GM20000 (cell line): ENCODE measurements around the gene EMC10.

Experiments used
- DNase-seq: peaks from one replicate; pipeline ENCODE4 v3.0.0; 2012; ENCODE audit warnings: low spot score
- TF ChIP-seq, protein P1 (sequence below): IDR thresholded peaks from 2 replicates; pipeline ENCODE4 v1.5.1; 2012; ENCODE audit warnings: mild to moderate bottlenecking, control low read depth; ENCODE audit errors: extremely low read depth, missing control alignments

The EMC10 gene

DNA sequence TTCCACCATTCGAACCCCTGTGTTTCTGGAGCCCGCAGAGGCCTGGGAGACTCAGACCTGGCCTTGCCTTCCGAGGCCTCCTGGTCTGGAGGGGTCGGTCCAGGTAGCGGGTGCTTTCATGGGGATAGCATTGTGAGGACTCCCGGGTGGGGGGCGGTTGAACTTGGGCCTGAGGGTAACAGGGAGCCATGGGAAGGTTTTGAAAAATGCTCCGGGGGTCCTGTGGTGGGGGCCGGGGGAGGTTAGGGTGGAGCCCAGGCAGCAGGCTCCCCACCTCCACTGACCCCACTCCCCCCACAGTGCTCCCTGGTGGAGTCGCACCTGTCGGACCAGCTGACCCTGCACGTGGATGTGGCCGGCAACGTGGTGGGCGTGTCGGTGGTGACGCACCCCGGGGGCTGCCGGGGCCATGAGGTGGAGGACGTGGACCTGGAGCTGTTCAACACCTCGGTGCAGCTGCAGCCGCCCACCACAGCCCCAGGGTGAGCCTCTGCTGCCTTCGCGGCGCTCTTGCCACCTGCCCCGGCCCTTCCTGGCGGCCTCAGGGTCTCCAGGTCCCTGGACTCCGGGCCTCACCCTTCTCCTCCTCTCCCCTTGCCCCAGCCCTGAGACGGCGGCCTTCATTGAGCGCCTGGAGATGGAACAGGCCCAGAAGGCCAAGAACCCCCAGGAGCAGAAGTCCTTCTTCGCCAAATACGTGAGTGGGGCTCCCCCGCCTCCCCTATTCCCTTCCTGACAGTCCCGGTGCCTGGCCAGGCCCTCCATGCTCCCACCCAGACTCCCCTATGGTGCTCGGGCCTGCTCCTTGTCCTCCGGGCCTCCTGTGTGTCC is 4.2 kb downstream of the EMC10 start:
- DNase-seq, result no peak
- TF ChIP-seq, protein P1, sequence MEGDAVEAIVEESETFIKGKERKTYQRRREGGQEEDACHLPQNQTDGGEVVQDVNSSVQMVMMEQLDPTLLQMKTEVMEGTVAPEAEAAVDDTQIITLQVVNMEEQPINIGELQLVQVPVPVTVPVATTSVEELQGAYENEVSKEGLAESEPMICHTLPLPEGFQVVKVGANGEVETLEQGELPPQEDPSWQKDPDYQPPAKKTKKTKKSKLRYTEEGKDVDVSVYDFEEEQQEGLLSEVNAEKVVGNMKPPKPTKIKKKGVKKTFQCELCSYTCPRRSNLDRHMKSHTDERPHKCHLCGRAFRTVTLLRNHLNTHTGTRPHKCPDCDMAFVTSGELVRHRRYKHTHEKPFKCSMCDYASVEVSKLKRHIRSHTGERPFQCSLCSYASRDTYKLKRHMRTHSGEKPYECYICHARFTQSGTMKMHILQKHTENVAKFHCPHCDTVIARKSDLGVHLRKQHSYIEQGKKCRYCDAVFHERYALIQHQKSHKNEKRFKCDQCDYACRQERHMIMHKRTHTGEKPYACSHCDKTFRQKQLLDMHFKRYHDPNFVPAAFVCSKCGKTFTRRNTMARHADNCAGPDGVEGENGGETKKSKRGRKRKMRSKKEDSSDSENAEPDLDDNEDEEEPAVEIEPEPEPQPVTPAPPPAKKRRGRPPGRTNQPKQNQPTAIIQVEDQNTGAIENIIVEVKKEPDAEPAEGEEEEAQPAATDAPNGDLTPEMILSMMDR, result no peak

GRCh38 chr19:50481351-50482149 is 5.2 kb downstream of the EMC10 start:
- DNase-seq, result no peak
- TF ChIP-seq, protein P1, result no peak

- TF ChIP-seq, protein P1, result no peak
- DNase-seq, result no peak
Measured at GRCh38 chr19:50482271-50482855, 6.1 kb downstream of the EMC10 start.

DNA sequence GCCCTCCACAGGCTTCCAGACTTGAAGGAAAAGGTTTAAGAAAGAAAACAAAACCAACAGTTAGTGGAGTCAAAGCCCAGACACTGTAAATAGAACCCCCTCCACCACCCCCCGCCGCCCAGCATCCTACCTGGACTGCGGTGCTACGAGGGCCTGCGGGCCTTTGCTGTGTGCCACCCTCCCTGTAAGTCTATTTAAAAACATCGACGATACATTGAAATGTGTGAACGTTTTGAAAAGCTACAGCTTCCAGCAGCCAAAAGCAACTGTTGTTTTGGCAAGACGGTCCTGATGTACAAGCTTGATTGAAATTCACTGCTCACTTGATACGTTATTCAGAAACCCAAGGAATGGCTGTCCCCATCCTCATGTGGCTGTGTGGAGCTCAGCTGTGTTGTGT is 6.6 kb downstream of the EMC10 start:
- TF ChIP-seq, protein P1, result no peak
- DNase-seq, result no peak

DNA sequence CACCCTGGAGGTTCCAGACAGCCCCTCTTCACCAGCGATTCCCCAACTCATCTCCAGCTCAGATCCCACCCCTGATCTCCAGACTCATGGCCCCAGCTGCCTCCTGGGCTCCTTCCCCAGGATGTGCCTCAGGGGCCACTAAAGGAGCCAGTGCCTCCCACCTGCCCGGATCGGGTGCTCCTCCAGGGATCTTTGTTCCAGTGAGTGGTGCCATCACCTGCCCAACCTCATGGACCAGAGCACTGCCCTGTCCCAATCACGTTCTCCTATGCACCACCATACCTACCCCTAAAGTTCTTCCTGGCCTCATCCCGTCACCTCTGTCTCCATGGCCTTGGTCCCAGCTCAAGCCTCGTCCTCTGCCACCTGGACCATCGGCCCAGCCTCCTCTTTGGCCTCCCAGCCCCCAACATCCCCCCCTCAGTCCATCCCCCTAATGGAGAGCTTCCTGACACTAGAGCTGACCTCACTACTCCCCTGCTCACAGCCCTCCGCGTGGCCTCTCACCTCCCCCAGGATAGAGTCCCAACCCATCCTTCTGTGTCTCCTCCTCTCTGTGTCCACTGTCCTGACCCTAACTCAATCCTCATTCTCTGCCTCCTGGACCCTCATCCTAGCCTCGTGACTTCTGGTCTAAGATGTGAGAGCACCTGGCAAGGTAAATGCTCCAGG is 9.1 kb downstream of the EMC10 start:
- TF ChIP-seq, protein P1, result no peak
- DNase-seq, result no peak

DNA sequence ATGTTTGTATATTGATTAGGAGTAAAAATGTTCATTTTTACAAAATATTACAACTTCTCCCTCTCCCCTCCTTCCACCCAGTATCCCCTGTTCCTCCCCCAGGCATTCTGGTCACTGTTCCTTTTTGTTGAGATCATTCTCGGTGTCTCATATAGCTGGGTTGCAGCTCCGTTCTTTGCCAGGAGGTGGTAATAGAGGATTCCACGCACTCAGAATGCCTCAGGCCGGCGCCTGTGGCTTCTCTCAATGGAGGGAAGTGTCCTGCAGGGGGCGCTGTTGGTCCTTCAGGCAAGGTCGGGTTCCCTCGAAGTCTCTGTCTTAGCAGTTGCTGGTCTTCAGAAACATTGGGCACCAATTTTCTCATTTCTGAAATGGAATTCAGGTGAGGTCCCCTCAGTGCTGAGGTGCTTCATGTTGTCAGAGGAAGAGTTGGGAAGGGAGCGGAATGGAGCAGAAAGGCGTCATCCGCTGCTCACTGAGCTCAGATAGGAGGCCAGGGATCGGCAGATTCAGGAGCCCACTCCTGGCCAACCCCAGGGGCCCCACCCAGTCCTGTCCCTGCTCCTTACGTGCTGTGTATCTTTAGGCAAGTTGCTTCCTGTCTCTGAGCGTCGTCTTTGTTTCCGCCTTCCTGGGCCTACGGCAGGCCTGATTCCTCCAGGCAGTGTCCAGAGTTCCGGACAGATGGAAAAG is 10.7 kb downstream of the EMC10 start:
- no peak for DNase-seq
- TF ChIP-seq, protein P1, result peak; percentile 20
